Fibroblast of mammary gland (primary cell): ENCODE measurements around the gene RNASE8.

Experiments
- DNase-seq: peaks from one replicate; pipeline ENCODE4 v3.0.0-alpha.2; 2010; ENCODE audit warnings: low read depth
- H3K4me3 ChIP-seq: 2 replicates; pipeline ENCODE4 v1.5.1; 2011; ENCODE audit warnings: low read depth, mild to moderate bottlenecking, low read length, moderate library complexity; ENCODE audit not compliant: control insufficient read depth
- CTCF ChIP-seq: conservative IDR thresholded peaks from 2 replicates; pipeline ENCODE4 v1.5.1; 2011; ENCODE audit warnings: low read depth, low read length, inconsistent platforms; ENCODE audit not compliant: control insufficient read depth, insufficient read depth

RNASE8 gene

GRCh38 chr14:21100931-21101330 lies 43.3 kb downstream of the RNASE8 start, which contains the start of gene TMEM253:
Gene TMEM253 (plus strand): TSS chr14:21101066. CDS start chr14:21101344, 278 bp downstream.
- no peak within 1 kb of the TSS for H3K4me3 ChIP-seq
- no peak for TF ChIP-seq CTCF

GRCh38 chr14:21101802-21102413 lies 44.3 kb downstream of the RNASE8 start:
- H3K4me3 ChIP-seq = no peak overlapping the region
- DNase-seq = no peak
- no peak for TF ChIP-seq CTCF

More at GRCh38 chr14:21100931-21101330, 43.3 kb downstream of the RNASE8 start, which contains the start of gene TMEM253:
- no peak for DNase-seq

GRCh38 chr14:21102521-21103410 lies 45.1 kb downstream of the RNASE8 start:
- H3K4me3 ChIP-seq = peak overlapping the region; percentile 67
- no peak for DNase-seq
- TF ChIP-seq CTCF = no peak

- TF ChIP-seq CTCF = no peak
- H3K4me3 ChIP-seq = peak overlapping the region; percentile 67
- no peak for DNase-seq
These were observed 45.7 kb downstream of the RNASE8 start for GRCh38 chr14:21103411-21103709.

GRCh38 chr14:21103710-21104447 lies 46.3 kb downstream of the RNASE8 start:
- peak; percentile 94 for DNase-seq
- peak; percentile 68 for TF ChIP-seq CTCF
- peak overlapping the region; percentile 67 for H3K4me3 ChIP-seq

- DNase-seq = peak; percentile 86
- peak overlapping the region; percentile 67 for H3K4me3 ChIP-seq
- peak; percentile 99 for TF ChIP-seq CTCF
These were observed 46.9 kb downstream of the RNASE8 start for GRCh38 chr14:21104448-21105060.
